ENCODE data around the gene NFATC2.

GRCh38 chr20:51374456-51374830 is 168.1 kb downstream of the NFATC2 start:
- no peak for TF ChIP-seq ZNF8 (CRISPR knock-in tag; IDR thresholded peaks at IDR 0.05)
- no peak for TF ChIP-seq ZFP3 (CRISPR knock-in tag; IDR thresholded peaks at IDR 0.05)
